MG63 (cell line): ENCODE data around the gene VWA3A. TPM values are rescaled to one million over a fixed set of nuclear protein-coding genes. Genes with fewer than 3 reads are reported as not detected.

Experiments
- DNase-seq: peaks from one replicate; pipeline ENCODE4 v3.0.0-alpha.2; 2020
- H3K27me3 ChIP-seq: fragments of 250-450 bp; sonication (Bioruptor Pico); 2 replicates; pipeline ENCODE4 v1.5.1; 2020; ENCODE audit warnings: mild to moderate bottlenecking, moderate library complexity
- H3K36me3 ChIP-seq: fragments of 250-450 bp; sonication (Bioruptor Pico); 2 replicates; pipeline ENCODE4 v1.5.1; 2020; ENCODE audit warnings: mild to moderate bottlenecking, moderate library complexity
- H3K4me3 ChIP-seq: fragments of 250-450 bp; sonication (Bioruptor Pico); 2 replicates; pipeline ENCODE4 v1.5.1; 2020; ENCODE audit warnings: mild to moderate bottlenecking, moderate library complexity
- H3K9me3 ChIP-seq: fragments of 250-450 bp; sonication (Bioruptor Pico); 2 replicates; pipeline ENCODE4 v1.5.1; 2020; ENCODE audit warnings: mild to moderate bottlenecking, moderate library complexity
- total RNA-seq: library from RNA; depleted of rRNA; stranded (reverse); fragments of >200 nt; shearing (Covaris generic); gene quantifications from 2 replicates; pipeline ENCODE4 v1.2.3, GENCODE V29; 2014; ENCODE audit warnings: low replicate concordance; rRNA removed

VWA3A gene
- total RNA-seq, 1 experiment from 2014 or later = not detected

DNA sequence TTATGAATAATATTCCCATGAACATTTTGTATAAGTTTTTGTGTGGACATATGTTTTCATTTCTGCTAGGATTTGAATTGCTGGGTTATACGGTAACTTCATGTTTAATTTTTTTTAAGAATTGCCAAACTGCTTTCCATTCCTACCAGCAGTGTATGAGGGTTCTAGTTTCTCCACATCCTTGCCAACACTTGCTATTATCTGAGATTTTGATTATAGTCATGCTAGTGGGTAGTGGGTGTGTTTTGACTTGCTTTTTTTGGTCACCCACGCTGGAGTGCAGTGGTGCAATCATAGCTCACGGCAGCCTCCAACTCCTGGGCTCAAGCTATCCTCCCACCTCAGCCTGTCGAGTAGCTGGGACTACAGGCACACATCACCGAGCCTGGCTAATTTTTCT, 110.8 kb downstream of the VWA3A start:
- H3K36me3 ChIP-seq = peaks cover 10% of the 10 kb centered on the region
- H3K27me3 ChIP-seq = no peaks in the 10 kb centered on the region
- no peak overlapping the region for H3K4me3 ChIP-seq
- H3K9me3 ChIP-seq = peaks cover 3% of the 10 kb centered on the region; the same call in 1 of the 2 replicates
- no peak for DNase-seq

DNA sequence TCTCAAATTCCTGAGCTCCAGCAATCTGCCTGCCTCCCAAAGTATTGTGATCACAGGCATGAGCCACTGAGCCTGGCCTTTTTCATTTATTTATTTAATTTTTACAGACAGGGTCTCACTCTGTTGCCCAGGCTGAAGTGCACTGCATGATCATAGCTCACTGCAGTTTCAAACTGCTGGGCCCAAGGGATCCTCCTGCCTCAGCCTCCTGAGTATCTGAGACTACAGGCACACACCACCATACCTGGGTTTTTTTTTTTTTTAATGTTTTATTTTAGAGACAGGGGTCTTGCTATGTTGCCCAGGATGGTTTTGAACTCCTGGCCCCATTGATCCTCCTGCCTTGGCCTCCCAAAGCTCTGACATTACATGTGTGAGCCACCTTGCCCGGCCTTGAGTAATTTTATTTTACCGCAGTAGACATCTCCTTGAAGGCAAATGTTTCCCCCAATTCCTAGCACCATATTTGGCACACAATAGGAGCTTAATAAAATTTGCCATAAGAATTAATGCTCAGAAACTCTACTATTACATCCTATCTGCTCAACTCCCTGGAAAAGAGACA, 111.8 kb downstream of the VWA3A start:
- Histone ChIP-seq H3K9me3 (peaks cover 3% of the 10 kb centered on the region; the same call in 1 of the 2 replicates), H3K27me3 (no peaks in the 10 kb centered on the region), H3K36me3 (peaks cover 17% of the 10 kb centered on the region), H3K4me3 (no peak overlapping the region)
- no peak for DNase-seq

DNA sequence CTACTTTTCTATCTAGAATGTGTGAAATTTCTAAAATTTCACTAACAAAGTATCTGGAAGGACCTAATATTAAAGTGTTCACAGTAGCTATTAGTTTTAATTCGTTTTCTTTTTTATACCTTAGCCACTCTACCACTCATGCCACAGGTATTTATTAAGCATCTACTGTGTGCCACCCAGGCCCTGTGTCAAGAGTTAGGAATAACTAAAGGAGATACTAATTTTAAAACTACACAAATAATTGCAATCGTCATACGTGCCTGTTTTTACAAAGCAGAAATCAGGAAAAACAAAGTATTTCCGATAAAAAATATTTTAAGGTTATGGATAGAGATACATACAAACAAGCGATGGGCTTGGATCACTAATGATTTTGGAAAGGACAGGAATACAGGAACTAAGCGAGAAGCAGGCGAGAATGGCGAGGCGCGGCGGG, 113.3 kb downstream of the VWA3A start:
- Histone ChIP-seq H3K9me3 (peaks cover 3% of the 10 kb centered on the region; the same call in 1 of the 2 replicates), H3K4me3 (peak overlapping the region; percentile 99), H3K27me3 (no peaks in the 10 kb centered on the region), H3K36me3 (peaks cover 29% of the 10 kb centered on the region)
- DNase-seq = no peak

DNA sequence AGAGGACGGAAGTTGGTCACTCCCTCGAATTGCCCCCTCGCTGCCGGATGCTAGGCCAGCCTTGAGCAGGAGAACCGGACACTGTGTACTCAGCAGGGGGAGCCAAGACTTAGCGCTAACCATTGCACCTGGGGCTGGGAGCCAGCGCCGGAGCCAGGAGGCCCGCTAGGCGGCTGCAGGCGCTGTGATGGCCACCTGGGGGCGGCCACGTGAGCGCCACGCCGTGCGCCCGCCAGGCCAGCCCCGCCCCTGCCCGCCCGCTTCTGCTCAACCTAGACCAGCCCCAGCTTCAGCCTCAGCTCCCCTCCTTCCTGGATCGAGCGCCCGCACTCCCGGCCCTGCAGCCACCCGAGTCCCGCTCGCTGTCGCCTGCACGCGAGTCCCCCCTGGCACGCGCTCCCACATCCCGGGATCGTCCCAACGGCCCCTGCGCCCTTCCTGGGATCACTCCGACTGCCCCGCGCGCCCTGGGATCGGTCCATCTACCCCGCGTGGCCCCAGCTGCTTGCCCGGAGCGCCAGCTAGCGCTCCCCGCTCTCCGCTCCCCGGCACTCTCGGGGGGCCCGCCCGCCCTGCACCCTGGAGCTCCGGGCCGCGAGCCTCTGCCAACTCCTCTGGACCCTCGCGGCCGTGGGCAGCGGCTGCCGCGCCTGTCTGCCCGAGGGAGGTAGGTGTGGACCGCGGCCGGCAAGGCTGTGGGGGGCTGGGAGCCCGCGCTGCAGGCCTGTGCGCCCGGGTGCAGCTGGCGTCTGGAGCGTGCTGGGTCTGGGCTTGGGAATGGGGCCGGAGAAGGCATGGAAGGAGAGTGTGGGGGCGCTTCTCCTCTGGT, 113.9 kb downstream of the VWA3A start, which contains the start of gene EEF2K:
TSS of gene EEF2K (plus strand) at position 266 of the 829 bp plus-strand sequence. CDS start 19,452 bp downstream, outside the sequence.
- peak; percentile 96 for DNase-seq
- no peaks in the 10 kb centered on the region for H3K27me3 ChIP-seq
- H3K4me3 ChIP-seq = peak within 1 kb of the TSS; percentile 99
- peaks cover 34% of the 10 kb centered on the region for H3K36me3 ChIP-seq
- peaks cover 3% of the 10 kb centered on the region; the same call in 1 of the 2 replicates for H3K9me3 ChIP-seq

Other genes starting within 250 kb of the VWA3A start
- 4.2 and 4.9 TPM in 2 replicates for gene NPIPB4, start 234.8 kb upstream of the VWA3A start, total RNA-seq
- 67.6 and 69.0 TPM in 2 replicates for gene UQCRC2, start 139.2 kb upstream of the VWA3A start, total RNA-seq
- not detected in 2 replicates for gene PDZD9, start 91.4 kb upstream of the VWA3A start, total RNA-seq
- gene MOSMO, start 84.4 kb upstream of the VWA3A start, total RNA-seq = 5.6 and 17.6 TPM in 2 replicates
- gene SDR42E2, start 70.0 kb downstream of the VWA3A start, total RNA-seq = not detected in 2 replicates
- 11.5 and 27.1 TPM in 2 replicates for gene EEF2K, start 113.7 kb downstream of the VWA3A start, total RNA-seq
- gene POLR3E, start 204.9 kb downstream of the VWA3A start, total RNA-seq = 51.9 and 81.6 TPM in 2 replicates